Measurements from ENCODE around the gene ZDHHC13. TPM values are rescaled to one million over a fixed set of nuclear protein-coding genes. Genes with fewer than 3 reads are reported as not detected.

The ZDHHC13 gene
- total and polyA plus RNA-seq, 2 donors (not counting 1 experiment from before 2014, with no cell fraction given) = 8.8 to 21.7 TPM

- WGBS (ENCODE audit: insufficient coverage) = 63% methylated on average over 4 of the region's 5 CpGs
- CTCF ChIA-PET = interaction anchor here (1.4 kb wide), 1 partner anchor 13 kb away, joined by 4 read pairs; no protein-coding TSS in a partner anchor
- ATAC-seq (ENCODE audit: low read depth) = no peak
Measured at GRCh38 chr11:19181531-19182261, 64.7 kb downstream of the ZDHHC13 start.

GRCh38 chr11:19183646-19184045 is 66.7 kb downstream of the ZDHHC13 start:
- ChIA-PET POLR2A (no interaction called here), CTCF (interaction anchor here (0.6 kb wide), 1 partner anchor 370 kb away, joined by 3 read pairs; no protein-coding TSS in a partner anchor)
- Histone ChIP-seq H3K4me3 (ENCODE audit: control extremely low read depth in 1 of 5, extremely low read depth in 1 of 5, insufficient read depth in 1 of 5, low read depth in 2 of 5, low read length in 4 of 5) (no peak overlapping the region), H3K27ac (ENCODE audit: low read length in 2 of 2) (no peak overlapping the region), H3K4me1 (ENCODE audit: control insufficient read depth in 2 of 2, insufficient read depth in 2 of 2, low read length in 2 of 2) (no peaks in the 10 kb centered on the region), H3K9me3 (ENCODE audit: control extremely low read depth in 1 of 3, control insufficient read depth in 2 of 3, insufficient read depth in 1 of 3, low read length in 2 of 3) (no peaks in the 10 kb centered on the region), H3K79me2 (ENCODE audit: control insufficient read depth, insufficient read depth, low read length) (no peaks in the 10 kb centered on the region), H4K20me1 (ENCODE audit: control insufficient read depth, insufficient read depth, low read length, poor library complexity, severe bottlenecking) (no peaks in the 10 kb centered on the region), H3K4me2 (replicated peaks; ENCODE audit: low read depth, low read length, poor library complexity, severe bottlenecking) (no peak overlapping the region), H3K27me3 (replicated peaks in 1 of 4; ENCODE audit: control extremely low read depth in 1 of 4, control insufficient read depth in 3 of 4, insufficient read depth in 4 of 4, low read length in 3 of 4) (no peaks in the 10 kb centered on the region), H3K9ac (ENCODE audit: low read length) (no peak overlapping the region), H3K36me3 (replicated peaks in 1 of 2; ENCODE audit: control extremely low read depth in 1 of 2, control insufficient read depth in 1 of 2, extremely low read depth in 1 of 2, insufficient read depth in 2 of 2, low read length in 1 of 2) (no peaks in the 10 kb centered on the region), H2AFZ (ENCODE audit: insufficient read depth, low read depth, low read length, poor library complexity, severe bottlenecking) (no peak overlapping the region)
- no peak overlapping the region for H3K4me3 Mint-ChIP-seq
- 100% methylated on average over 6 of the region's 7 CpGs for WGBS (ENCODE audit: insufficient coverage)
- TF ChIP-seq, protein P1, sequence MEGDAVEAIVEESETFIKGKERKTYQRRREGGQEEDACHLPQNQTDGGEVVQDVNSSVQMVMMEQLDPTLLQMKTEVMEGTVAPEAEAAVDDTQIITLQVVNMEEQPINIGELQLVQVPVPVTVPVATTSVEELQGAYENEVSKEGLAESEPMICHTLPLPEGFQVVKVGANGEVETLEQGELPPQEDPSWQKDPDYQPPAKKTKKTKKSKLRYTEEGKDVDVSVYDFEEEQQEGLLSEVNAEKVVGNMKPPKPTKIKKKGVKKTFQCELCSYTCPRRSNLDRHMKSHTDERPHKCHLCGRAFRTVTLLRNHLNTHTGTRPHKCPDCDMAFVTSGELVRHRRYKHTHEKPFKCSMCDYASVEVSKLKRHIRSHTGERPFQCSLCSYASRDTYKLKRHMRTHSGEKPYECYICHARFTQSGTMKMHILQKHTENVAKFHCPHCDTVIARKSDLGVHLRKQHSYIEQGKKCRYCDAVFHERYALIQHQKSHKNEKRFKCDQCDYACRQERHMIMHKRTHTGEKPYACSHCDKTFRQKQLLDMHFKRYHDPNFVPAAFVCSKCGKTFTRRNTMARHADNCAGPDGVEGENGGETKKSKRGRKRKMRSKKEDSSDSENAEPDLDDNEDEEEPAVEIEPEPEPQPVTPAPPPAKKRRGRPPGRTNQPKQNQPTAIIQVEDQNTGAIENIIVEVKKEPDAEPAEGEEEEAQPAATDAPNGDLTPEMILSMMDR (IDR thresholded peaks at IDR 0.05) = no peak
- no peaks in the 10 kb centered on the region for H3K27me3 Mint-ChIP-seq
- H3K27ac Mint-ChIP-seq = no peak overlapping the region
- ATAC-seq (ENCODE audit: low read depth) = no peak
- intact Hi-C loops (cut with micrococcal nuclease) = no loop called here
- H3K9me3 Mint-ChIP-seq (ENCODE audit: insufficient read depth) = no peaks in the 10 kb centered on the region
- H3K4me1 Mint-ChIP-seq = no peaks in the 10 kb centered on the region
- DNase-seq = no peak

More at GRCh38 chr11:19181531-19182261, 64.7 kb downstream of the ZDHHC13 start:
- Histone ChIP-seq H2AFZ (ENCODE audit: insufficient read depth, low read depth, low read length, poor library complexity, severe bottlenecking) (no peak overlapping the region), H3K9me3 (ENCODE audit: control extremely low read depth in 1 of 3, control insufficient read depth in 2 of 3, insufficient read depth in 1 of 3, low read length in 2 of 3) (no peaks in the 10 kb centered on the region), H4K20me1 (ENCODE audit: control insufficient read depth, insufficient read depth, low read length, poor library complexity, severe bottlenecking) (no peaks in the 10 kb centered on the region), H3K4me3 (ENCODE audit: control extremely low read depth in 1 of 5, extremely low read depth in 1 of 5, insufficient read depth in 1 of 5, low read depth in 2 of 5, low read length in 4 of 5) (no peak overlapping the region), H3K27ac (ENCODE audit: low read length in 2 of 2) (no peak overlapping the region), H3K4me2 (replicated peaks; ENCODE audit: low read depth, low read length, poor library complexity, severe bottlenecking) (no peak overlapping the region), H3K27me3 (replicated peaks in 1 of 4; ENCODE audit: control extremely low read depth in 1 of 4, control insufficient read depth in 3 of 4, insufficient read depth in 4 of 4, low read length in 3 of 4) (no peaks in the 10 kb centered on the region), H3K79me2 (ENCODE audit: control insufficient read depth, insufficient read depth, low read length) (no peaks in the 10 kb centered on the region), H3K36me3 (replicated peaks in 1 of 2; ENCODE audit: control extremely low read depth in 1 of 2, control insufficient read depth in 1 of 2, extremely low read depth in 1 of 2, insufficient read depth in 2 of 2, low read length in 1 of 2) (peaks cover 0 to 4% of the 10 kb centered on the region in 2 experiments), H3K4me1 (ENCODE audit: control insufficient read depth in 2 of 2, insufficient read depth in 2 of 2, low read length in 2 of 2) (no peaks in the 10 kb centered on the region), H3K9ac (ENCODE audit: low read length) (no peak overlapping the region)
- intact Hi-C loops (cut with micrococcal nuclease) = no loop called here
- Mint-ChIP-seq H3K9me3 (ENCODE audit: insufficient read depth) (no peaks in the 10 kb centered on the region), H3K4me3 (no peak overlapping the region), H3K4me1 (peaks cover 2% of the 10 kb centered on the region), H3K27me3 (no peaks in the 10 kb centered on the region), H3K27ac (no peak overlapping the region)
- DNase-seq = no peak
- TF ChIP-seq, protein P1 (IDR thresholded peaks at IDR 0.05) = no peak
- no peak for TF ChIP-seq EZH2 (IDR thresholded peaks at IDR 0.05; ENCODE audit: borderline replicate concordance, insufficient read depth, low read depth, low read length, poor library complexity, severe bottlenecking)
- POLR2A ChIA-PET = no interaction called here
